CD4-positive, alpha-beta memory T cell (primary cell): ENCODE results near the gene XG. TPM values are rescaled to one million over a fixed set of nuclear protein-coding genes. Genes with fewer than 3 reads are reported as not detected.
"Not testable (repeated sequence)": the region's sequence is repeated elsewhere in the genome, so short reads cannot be mapped to it uniquely, and the experiment has no call there.

Source experiments
- CTCF ChIA-PET: fragments of 350-600 bp; sonication (Branson Sonifier 250); formaldehyde crosslinking; loops from one replicate; lab custom pipeline; 2021; ENCODE audit warnings: inconsistent platforms; ENCODE audit not compliant: partially characterized antibody; lab: Charles Lee
- POLR2A ChIA-PET: fragments of 350-600 bp; sonication (Branson Sonifier 250); formaldehyde crosslinking; loops from one replicate; lab custom pipeline; 2021; ENCODE audit not compliant: partially characterized antibody; lab: Charles Lee
- DNase-seq, 5 donors: peaks; one replicate each; pipeline versions ENCODE4 v3.0.0 to v3.0.0-alpha.2; 2020 to 2022; ENCODE audit warnings: mixed read lengths in 1 of 5
- H3K27ac ChIP-seq: one replicate; pipeline ENCODE4 v1.7.0; 2013; ENCODE audit warnings: low read depth, low read length
- H3K27me3 ChIP-seq: 2 replicates; pipeline ENCODE4 v1.7.0; 2013; ENCODE audit warnings: mild to moderate bottlenecking, low read length, moderate library complexity; ENCODE audit not compliant: insufficient read depth
- H3K36me3 ChIP-seq: 2 replicates; pipeline ENCODE4 v1.7.0; 2013; ENCODE audit warnings: mild to moderate bottlenecking, low read length, moderate library complexity; ENCODE audit not compliant: insufficient read depth
- H3K4me1 ChIP-seq: 2 replicates; pipeline ENCODE4 v1.7.0; 2013; ENCODE audit warnings: mild to moderate bottlenecking, low read length, moderate library complexity; ENCODE audit not compliant: insufficient read depth
- H3K4me3 ChIP-seq, 2 donors: one replicate each; pipeline ENCODE4 v1.7.0; 2013; ENCODE audit warnings: low read length in 2 of 2, mild to moderate bottlenecking in 1 of 2
- H3K9me3 ChIP-seq, 2 donors: one replicate each; pipeline ENCODE4 v1.7.0; 2013; ENCODE audit warnings: low read length in 2 of 2, control low read depth in 1 of 2; ENCODE audit not compliant: control insufficient read depth in 1 of 2
- H3K27ac Mint-ChIP-seq, 7 donors: one replicate each; pipeline ENCODE4 v1.8.0; 2020 to 2021; ENCODE audit warnings: mixed read lengths in 7 of 7, mild to moderate bottlenecking in 6 of 7, inconsistent platforms in 3 of 7, moderate library complexity in 3 of 7
- H3K27me3 Mint-ChIP-seq, 2 donors: one replicate each; pipeline ENCODE4 v1.8.0; 2020 to 2021; ENCODE audit warnings: mixed read lengths in 2 of 2
- H3K36me3 Mint-ChIP-seq, 2 donors: one replicate each; pipeline ENCODE4 v1.8.0; 2020 to 2021; ENCODE audit warnings: mixed read lengths in 2 of 2, inconsistent platforms in 1 of 2, mild to moderate bottlenecking in 1 of 2
- H3K4me1 Mint-ChIP-seq, 4 donors: one replicate each; pipeline ENCODE4 v1.8.0; 2020 to 2021; ENCODE audit warnings: mixed read lengths in 4 of 4, mild to moderate bottlenecking in 1 of 4
- H3K4me3 Mint-ChIP-seq, 8 donors: one replicate each; pipeline ENCODE4 v1.8.0; 2020 to 2021; ENCODE audit warnings: mixed read lengths in 8 of 8, mild to moderate bottlenecking in 7 of 8, moderate library complexity in 6 of 8, inconsistent platforms in 3 of 8
- H3K9me3 Mint-ChIP-seq, 8 donors: one replicate each; pipeline ENCODE4 v1.8.0; 2020 to 2021; ENCODE audit warnings: mixed read lengths in 8 of 8, mild to moderate bottlenecking in 5 of 8, inconsistent platforms in 3 of 8, moderate library complexity in 1 of 8
- intact Hi-C: fragments of 100-400 bp; cut with micrococcal nuclease; formaldehyde crosslinking; loops from one replicate; pipeline ENCODE4 v1.15.1; 2023
- polyA plus RNA-seq, 2 donors: library from polyadenylated mRNA; unstranded; fragments of 300-500 nt; fragmentation: Illumina TruSeq; gene quantifications; one replicate each; pipeline ENCODE4 v1.2.3, GENCODE V29; 2021
- total RNA-seq, 2 experiments: library from RNA; stranded (reverse); gene quantifications; one replicate each; pipeline ENCODE4 v1.2.3, GENCODE V29; 2021

XG gene
- total and polyA plus RNA-seq, 4 experiments from 2014 or later, result 0.32 TPM; not detected in 3

DNA sequence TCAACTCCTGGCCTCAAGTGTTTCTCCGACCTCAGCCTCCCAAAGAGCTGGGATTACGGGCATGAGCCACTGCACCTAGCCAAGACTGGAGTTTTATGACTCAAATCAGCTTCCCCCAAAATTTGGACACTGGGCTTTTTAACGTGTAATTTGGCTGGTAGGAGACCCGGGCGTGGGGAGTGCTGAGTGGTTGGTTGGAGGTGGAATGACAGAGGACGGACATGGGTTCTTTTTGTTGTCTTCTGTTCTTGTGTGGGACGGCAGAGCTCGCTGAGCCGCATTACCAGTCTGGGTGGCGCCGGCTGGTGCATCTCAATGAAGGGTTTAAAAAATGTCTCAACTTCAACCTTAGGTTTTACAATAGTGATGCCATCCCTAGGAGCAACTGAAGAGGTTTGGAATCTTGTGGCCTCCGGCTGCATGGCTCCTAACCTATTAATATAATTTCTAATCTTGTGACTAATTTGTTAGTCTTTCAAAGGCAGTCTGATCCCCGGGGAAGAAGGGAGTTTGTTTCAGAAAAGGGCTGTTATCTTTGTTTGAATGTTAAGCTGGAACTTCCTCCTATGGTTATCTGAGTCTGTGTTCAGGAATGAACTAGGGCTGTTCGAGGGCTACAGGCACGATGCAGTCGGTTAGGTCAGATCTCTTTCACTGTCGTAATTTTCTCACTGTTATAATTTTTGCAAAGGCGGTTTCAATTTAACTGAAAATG lies 50.7 kb downstream of the XG start:
- H3K9me3 ChIP-seq, H3K27ac ChIP-seq, H3K36me3 ChIP-seq, DNase-seq, H3K4me3 Mint-ChIP-seq, CTCF ChIA-PET, H3K4me1 ChIP-seq, H3K4me3 ChIP-seq, H3K27me3 ChIP-seq, H3K27me3 Mint-ChIP-seq, H3K9me3 Mint-ChIP-seq, intact Hi-C loops, H3K36me3 Mint-ChIP-seq, POLR2A ChIA-PET, H3K4me1 Mint-ChIP-seq: not testable (repeated sequence)
- H3K27ac Mint-ChIP-seq, result peak overlapping the region in 1 of 7 donors; percentile 13

DNA sequence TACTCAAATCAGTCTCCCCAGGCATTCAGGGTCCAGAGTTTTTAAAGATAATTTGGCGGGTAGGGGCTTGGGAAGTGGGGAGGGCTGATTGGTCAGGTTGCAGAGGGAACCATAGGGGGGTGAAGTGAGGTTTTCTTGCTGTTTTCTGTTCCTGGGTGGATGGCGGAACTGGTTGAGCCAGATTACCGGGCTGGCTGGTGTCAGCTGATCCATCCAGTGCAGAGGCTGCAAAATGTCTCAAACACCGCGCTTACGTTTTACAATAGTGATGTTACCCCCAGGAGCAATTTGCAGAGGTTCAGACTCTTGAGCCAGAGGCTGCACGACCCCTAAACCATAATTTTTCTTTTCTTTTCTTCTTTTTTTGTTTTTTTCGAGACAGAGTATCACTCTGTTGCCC lies 51.6 kb downstream of the XG start:
- H3K4me3 ChIP-seq, H3K27ac Mint-ChIP-seq, intact Hi-C loops, H3K27me3 ChIP-seq, H3K9me3 ChIP-seq, CTCF ChIA-PET, H3K4me1 Mint-ChIP-seq, H3K36me3 ChIP-seq, H3K27ac ChIP-seq, H3K36me3 Mint-ChIP-seq, DNase-seq, H3K4me3 Mint-ChIP-seq, H3K4me1 ChIP-seq, H3K9me3 Mint-ChIP-seq, POLR2A ChIA-PET, H3K27me3 Mint-ChIP-seq: not testable (repeated sequence)

DNA sequence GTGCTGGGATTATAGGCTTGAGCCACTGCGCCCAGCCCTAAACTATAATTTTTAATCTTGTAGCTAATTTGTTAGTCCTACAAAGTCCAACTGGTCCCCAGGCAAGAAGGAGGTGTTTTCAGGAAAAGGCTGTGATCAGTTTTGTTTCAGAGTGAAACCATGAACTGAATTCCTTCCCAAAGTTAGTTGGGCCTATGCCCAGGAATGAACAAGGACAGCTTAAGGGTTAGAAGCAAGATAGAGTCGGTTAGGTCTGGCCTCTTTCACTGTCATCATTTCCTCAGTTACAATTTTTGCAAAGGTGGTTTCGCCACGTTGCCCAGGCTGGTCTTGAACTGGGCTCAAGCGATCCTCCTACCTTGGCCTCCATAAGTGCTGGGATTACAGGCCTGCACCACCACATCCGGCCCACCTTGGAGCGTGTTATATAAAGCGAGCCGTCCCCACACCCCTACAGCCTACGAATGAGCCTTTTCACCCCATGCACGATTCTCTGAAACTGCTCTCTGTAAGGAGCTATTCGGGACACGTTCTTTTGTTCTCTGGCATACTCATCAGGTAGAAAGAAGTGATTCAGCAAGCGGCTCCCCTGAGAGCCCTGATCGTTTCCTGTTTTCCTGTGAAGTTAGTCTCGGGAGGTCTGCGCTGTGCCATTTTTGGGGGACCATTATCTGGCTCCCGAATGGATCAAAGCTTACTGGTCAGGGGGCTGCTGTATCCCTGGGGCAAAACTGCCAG lies 52.4 kb downstream of the XG start:
- H3K36me3 ChIP-seq, H3K36me3 Mint-ChIP-seq, H3K4me1 Mint-ChIP-seq, DNase-seq, H3K27me3 Mint-ChIP-seq, CTCF ChIA-PET, H3K27me3 ChIP-seq, H3K4me1 ChIP-seq, H3K27ac ChIP-seq, H3K4me3 ChIP-seq, H3K27ac Mint-ChIP-seq, H3K9me3 ChIP-seq, intact Hi-C loops, H3K9me3 Mint-ChIP-seq, H3K4me3 Mint-ChIP-seq, POLR2A ChIA-PET: not testable (repeated sequence)

DNA sequence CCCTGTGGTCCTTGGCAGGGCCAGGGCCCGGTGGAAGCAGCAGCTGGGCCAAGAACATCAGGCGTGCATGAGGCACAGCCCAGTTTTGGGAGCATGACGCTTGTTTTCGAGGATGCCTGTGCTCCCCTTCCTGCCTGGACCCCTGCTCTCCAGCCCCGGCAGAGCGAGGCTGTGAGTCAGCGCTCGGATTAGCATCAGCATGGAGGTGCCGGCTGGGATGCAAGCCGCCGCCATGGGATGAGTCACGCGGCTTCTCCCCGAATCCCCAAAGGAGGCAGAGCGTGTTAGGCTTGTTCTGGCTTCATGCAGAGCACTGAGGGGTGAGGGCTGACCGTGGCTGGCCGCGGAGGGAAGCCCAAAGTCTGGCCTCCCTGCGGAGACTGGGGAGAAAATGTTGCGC lies 53.0 kb downstream of the XG start:
- H3K36me3 Mint-ChIP-seq, H3K27me3 Mint-ChIP-seq, H3K4me1 Mint-ChIP-seq, H3K4me1 ChIP-seq, H3K27me3 ChIP-seq, POLR2A ChIA-PET, H3K4me3 ChIP-seq, CTCF ChIA-PET, H3K4me3 Mint-ChIP-seq, H3K27ac ChIP-seq, intact Hi-C loops, H3K27ac Mint-ChIP-seq, H3K36me3 ChIP-seq, H3K9me3 Mint-ChIP-seq, H3K9me3 ChIP-seq, DNase-seq: not testable (repeated sequence)

DNA sequence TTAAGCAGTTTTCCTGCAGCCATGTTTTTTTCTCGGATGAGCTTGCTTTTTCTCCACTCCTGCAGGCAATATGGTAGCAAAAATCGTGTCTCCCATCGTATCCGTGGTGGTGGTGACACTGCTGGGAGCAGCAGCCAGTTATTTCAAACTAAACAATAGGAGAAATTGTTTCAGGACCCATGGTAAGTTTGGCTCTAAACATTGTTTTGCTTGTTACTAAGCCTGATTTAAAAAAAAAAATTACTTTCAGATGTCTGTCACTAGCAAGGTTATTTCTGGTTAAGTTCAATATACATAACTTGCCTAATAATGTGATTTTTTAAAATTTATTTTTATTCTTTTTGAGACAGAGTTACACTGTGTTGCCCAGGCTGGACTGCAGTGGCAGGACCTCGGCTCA lies 59.4 kb downstream of the XG start:
- no peak overlapping the region for H3K4me3 ChIP-seq
- H3K4me1 Mint-ChIP-seq, result peaks cover 0 to 4% (median 3%) of the 10 kb centered on the region in 4 donors
- no peak for DNase-seq
- no peaks in the 10 kb centered on the region for H3K27me3 ChIP-seq
- H3K27ac Mint-ChIP-seq, result no peak overlapping the region
- H3K27me3 Mint-ChIP-seq, result peaks cover 3% of the 10 kb centered on the region in 2 donors
- no peak overlapping the region for H3K4me3 Mint-ChIP-seq
- no peaks in the 10 kb centered on the region for H3K4me1 ChIP-seq
- POLR2A ChIA-PET, result no interaction called here
- intact Hi-C loops, result no loop called here
- CTCF ChIA-PET, result no interaction called here
- H3K9me3 ChIP-seq, result no peaks in the 10 kb centered on the region
- no peaks in the 10 kb centered on the region for H3K9me3 Mint-ChIP-seq
- no peak overlapping the region for H3K27ac ChIP-seq
- no peaks in the 10 kb centered on the region for H3K36me3 Mint-ChIP-seq
- no peaks in the 10 kb centered on the region for H3K36me3 ChIP-seq

DNA sequence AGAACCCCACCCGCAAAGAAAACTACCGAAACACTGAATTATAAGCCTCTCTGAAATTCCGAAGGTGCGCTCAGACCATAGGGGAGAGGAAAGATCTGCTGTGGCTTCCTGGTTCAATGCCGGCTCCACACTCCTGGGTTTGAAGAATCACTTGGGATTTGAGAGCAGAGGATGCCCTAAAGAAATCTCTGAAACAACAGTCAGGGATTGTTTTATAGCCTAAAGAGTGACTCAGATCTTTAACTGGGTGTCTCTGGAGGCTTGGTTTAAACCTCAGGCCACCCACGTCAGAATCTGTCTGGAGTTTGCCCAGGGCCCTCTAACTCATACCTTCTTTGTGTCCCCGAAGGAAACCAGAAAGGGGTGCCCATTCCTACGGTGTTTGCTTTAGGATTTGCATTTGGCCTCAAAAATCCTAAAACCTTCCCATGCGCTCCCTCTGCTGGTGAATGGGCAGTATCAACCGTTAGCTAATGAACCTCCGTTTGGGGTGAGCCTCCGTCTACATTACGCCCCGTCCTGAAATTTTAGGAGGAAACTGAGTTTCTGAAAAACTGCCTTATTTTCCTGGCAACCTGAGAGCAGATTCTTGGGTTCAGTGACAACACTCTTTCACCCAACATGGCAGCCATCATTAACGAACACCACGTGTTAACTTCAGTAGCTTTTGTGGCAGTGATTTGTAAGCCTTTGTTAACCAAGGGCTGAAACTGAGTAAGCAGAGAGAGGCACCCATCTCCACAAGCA lies 60.5 kb downstream of the XG start:
- CTCF ChIA-PET, result interaction anchor here (0.7 kb wide), 1 partner anchor 9 kb away, joined by 3 read pairs; no protein-coding TSS in a partner anchor
- H3K4me1 Mint-ChIP-seq, H3K27me3 Mint-ChIP-seq, POLR2A ChIA-PET, H3K27ac ChIP-seq, H3K4me1 ChIP-seq, H3K27me3 ChIP-seq, H3K36me3 Mint-ChIP-seq, H3K9me3 Mint-ChIP-seq, H3K4me3 ChIP-seq, H3K9me3 ChIP-seq, intact Hi-C loops, H3K36me3 ChIP-seq: not testable (repeated sequence)
- Mint-ChIP-seq H3K27ac (peak overlapping the region in 3 of 7 donors; percentile 2 to 90 (median 57)), H3K4me3 (peak overlapping the region; percentile 19 to 85 (median 72))
- DNase-seq, result peak in 4 of 5 donors; percentile 38 to 54 (median 43)

DNA sequence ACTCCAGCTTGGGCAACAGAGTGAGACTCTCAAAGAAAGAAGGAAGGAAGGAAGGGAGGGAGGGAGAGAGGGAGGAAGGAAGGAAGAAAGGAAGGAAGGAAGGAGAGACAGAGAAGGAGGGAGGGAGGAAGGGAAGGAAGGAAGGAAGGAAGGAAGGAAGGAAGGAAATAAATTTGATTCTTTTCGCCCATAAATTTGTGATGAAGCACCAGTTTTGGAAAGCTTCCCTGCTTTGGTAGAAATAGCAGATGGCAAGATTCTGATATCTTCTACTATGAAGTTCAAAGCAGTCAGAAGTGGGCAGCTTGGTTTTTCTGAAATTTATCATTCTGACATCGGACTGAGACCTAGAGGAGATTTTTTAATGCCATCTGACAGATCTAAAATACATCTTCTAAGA lies 65.2 kb downstream of the XG start:
- Histone ChIP-seq H3K9me3 (no peaks in the 10 kb centered on the region), H3K4me3 (no peak overlapping the region), H3K27me3 (no peaks in the 10 kb centered on the region), H3K27ac (no peak overlapping the region), H3K4me1 (no peaks in the 10 kb centered on the region), H3K36me3 (no peaks in the 10 kb centered on the region)
- peaks cover 0 to 11% (median 6%) of the 10 kb centered on the region in 4 donors for H3K4me1 Mint-ChIP-seq
- no peak for DNase-seq
- intact Hi-C loops, result no loop called here
- ChIA-PET CTCF (no interaction called here), POLR2A (no interaction called here)
- no peak overlapping the region for H3K4me3 Mint-ChIP-seq
- peaks cover 3% of the 10 kb centered on the region in 2 donors for H3K27me3 Mint-ChIP-seq
- no peaks in the 10 kb centered on the region for H3K36me3 Mint-ChIP-seq
- H3K9me3 Mint-ChIP-seq, result no peaks in the 10 kb centered on the region
- no peak overlapping the region for H3K27ac Mint-ChIP-seq
